GM20431 (cell line): Measurements from ENCODE around the gene DNAJC16.

Experiments used
- in situ Hi-C: fragments of 300-500 bp; cut with MseI, MboI; formaldehyde crosslinking; loops from one replicate; pipeline ENCODE4 v1.15.0; 2020; ENCODE audit warnings: low sequenced_read_pairs; ENCODE audit not compliant: unreplicated experiment

DNAJC16 gene

GRCh38 chr1:15617173-15618076 is 90.8 kb downstream of the DNAJC16 start, which contains the start of gene DDI2:
DDI2 (plus strand) TSS chr1:15617458; CDS start chr1:15617671, 213 bp downstream.
- in situ Hi-C loops = no loop called here

GRCh38 chr1:15618077-15618654 is 91.5 kb downstream of the DNAJC16 start:
- in situ Hi-C loops = no loop called here

GRCh38 chr1:15618655-15619525 is 92.2 kb downstream of the DNAJC16 start:
- in situ Hi-C loops = no loop called here

DNA sequence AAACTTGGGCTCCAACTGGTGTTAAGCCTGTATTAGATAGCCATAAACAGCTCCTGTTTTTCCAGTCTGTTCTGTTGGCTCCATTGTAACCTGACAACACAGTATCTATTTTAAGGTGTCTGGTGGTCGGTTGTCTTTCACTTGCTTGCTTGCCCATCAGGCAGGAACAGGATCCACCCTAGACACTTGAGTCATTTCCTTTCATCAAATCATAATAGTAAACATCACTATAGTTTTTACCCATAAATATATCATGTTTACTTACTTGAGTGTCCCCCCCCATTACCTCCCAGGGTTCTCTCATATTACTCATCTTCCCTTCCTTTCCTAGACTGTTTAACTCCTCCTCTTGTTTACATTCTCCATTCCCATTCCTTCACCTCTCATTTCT is 93.5 kb downstream of the DNAJC16 start:
- in situ Hi-C loops = no loop called here

GRCh38 chr1:15620902-15621682 is 94.4 kb downstream of the DNAJC16 start:
- in situ Hi-C loops = no loop called here

DNA sequence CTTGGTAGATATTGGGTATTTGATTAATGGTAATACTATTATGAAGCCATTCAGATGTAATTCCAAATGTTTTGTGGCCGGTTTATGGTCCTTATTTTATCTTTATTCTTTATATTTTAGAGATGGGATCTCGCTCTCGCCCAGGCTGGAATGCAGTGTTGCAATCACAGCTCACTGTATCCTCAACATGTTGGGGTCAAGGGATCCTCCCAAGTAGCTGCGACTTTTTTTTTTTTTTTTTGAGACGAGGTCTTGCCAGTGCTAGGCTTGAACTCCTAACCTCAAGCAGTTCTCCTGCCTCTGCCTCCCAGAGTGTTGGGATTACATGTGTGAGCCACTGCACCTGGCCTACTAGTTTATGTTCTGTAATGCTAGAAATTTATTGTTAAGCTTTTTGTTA is 95.3 kb downstream of the DNAJC16 start:
- in situ Hi-C loops = no loop called here

DNA sequence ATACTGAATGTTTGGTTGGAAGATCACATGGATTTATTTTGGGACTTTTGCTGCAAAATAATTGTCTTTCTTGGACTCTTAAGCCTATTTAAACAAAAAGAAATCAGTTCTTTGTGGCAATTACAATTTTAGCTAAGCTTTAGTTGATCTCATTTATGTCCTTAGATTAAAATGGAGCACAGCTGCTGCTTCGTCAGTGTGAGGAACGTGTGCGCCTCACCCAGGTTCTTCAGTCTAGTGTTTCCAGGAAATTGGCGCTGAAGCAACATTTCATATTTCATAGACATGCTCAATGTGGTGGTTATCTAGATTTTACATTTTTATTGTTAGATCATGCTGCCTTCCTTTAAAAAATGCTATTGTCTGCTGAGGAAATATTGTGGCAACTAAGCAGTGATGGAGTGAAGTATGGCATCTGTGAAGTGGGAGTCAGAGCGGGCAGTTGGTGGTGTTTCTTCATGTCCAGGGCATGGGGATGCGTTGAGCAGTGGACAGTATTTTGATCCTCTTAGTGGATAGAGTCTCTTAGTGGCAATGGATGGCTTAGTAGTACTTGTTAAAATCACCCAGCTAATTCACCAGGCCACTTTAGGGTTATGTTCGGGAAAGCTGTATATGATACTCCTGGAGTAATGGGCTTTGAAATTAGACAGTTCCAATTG is 96.2 kb downstream of the DNAJC16 start:
- in situ Hi-C loops = no loop called here

- in situ Hi-C loops = no loop called here
Observed at GRCh38 chr1:15623435-15623834, 96.8 kb downstream of the DNAJC16 start.

GRCh38 chr1:15624133-15624714 is 97.6 kb downstream of the DNAJC16 start:
- in situ Hi-C loops = no loop called here

DNA sequence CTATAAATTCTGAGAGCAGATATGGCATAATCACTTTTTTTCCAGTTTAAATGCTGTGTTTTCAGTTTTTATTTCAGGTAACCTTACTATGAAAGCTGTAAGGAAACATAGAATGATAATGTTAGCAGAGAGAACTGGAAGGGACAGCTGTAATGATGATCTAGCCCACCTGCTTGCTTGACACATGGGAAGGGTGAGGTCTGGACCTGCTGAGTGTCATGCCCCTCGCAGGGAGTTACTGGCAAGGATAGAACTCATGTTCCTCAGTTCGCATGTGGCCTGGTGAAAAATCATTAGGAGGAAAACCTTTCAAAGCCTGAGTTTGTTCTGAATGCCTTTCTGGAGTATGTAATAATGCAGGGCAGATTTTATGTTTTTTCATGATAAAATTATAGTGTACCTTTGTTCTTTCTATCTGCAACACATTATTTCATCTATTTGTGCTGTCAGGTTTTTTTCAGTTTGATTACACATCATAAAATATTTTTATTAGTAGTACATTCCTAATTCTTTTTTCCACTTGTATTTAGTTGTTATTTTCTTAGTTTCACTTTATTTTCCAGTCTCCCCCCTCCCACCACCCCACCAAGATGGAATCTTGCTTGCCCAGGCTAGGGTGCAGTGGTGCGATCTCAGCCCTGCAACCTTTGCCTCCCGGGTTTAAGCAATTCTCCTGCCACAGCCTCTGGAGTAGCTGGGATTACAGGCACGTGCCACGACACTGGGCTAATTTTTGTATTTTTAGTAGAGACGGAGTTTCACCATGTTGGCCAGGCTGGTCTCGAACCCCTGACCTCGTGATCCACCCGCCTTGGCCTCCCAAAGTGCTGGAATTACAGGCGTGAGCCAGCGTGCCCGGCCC is 98.6 kb downstream of the DNAJC16 start:
- in situ Hi-C loops = no loop called here
